ENCODE measurements around the gene TSC22D2.
A peak's percentile ranks its signal among the peaks of the same experiment; 100 is the strongest.

- TF ChIP-seq POLR2A (IDR thresholded peaks at IDR 0.05; ENCODE audit: low read depth, low read length) (no peak), CTCF (conservative IDR thresholded peaks at IDR 0.05; ENCODE audit: low read depth, low read length) (no peak), NFE2L2 (IDR thresholded peaks at IDR 0.05; ENCODE audit: low read depth, low read length) (peak; percentile 57), MAFK (IDR thresholded peaks at IDR 0.05; ENCODE audit: low read depth, low read length) (0 out of 2 replicates have a peak, but pooled peaks have one; percentile 4), FOS (IDR thresholded peaks at IDR 0.05; ENCODE audit: low read depth, low read length) (peak; percentile 57; the same call in 1 of the 2 replicates), RFX5 (IDR thresholded peaks at IDR 0.05; ENCODE audit: low read depth, low read length) (no peak)
- TF ChIP-seq, protein P1, sequence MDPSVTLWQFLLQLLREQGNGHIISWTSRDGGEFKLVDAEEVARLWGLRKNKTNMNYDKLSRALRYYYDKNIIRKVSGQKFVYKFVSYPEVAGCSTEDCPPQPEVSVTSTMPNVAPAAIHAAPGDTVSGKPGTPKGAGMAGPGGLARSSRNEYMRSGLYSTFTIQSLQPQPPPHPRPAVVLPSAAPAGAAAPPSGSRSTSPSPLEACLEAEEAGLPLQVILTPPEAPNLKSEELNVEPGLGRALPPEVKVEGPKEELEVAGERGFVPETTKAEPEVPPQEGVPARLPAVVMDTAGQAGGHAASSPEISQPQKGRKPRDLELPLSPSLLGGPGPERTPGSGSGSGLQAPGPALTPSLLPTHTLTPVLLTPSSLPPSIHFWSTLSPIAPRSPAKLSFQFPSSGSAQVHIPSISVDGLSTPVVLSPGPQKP (IDR thresholded peaks at IDR 0.05; ENCODE audit: borderline replicate concordance, low read depth, low read length) = no peak
- TF ChIP-seq, protein P2, sequence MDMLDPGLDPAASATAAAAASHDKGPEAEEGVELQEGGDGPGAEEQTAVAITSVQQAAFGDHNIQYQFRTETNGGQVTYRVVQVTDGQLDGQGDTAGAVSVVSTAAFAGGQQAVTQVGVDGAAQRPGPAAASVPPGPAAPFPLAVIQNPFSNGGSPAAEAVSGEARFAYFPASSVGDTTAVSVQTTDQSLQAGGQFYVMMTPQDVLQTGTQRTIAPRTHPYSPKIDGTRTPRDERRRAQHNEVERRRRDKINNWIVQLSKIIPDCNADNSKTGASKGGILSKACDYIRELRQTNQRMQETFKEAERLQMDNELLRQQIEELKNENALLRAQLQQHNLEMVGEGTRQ (IDR thresholded peaks at IDR 0.05; ENCODE audit: low read depth, low read length) = no peak
These were observed 35.2 kb downstream of the TSC22D2 start for GRCh38 chr3:150443331-150443741.
